LoVo (cell line): ENCODE data around the gene ME3.

ENCODE experiments used
- DNase-seq: peaks from one replicate; pipeline ENCODE4 v3.0.0-alpha.2; 2016; ENCODE audit warnings: low spot score

The ME3 gene

DNA sequence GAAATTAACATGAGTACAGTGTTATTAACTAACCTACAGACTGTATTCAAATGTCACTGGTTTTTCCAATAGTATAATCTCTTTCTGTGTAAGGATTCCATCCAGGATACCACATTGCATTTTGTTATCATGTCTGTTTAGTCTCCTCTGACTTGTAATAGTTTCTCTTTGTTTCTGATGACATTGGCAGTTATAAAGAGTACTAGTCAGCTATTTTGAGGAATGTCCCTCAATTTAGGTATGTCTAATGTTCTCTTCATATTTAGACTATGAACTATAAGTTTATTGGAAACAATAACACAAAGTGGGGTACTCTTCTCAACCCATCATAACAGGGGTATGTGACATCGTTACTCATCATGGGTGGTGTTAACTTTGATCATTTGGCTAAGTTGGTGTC lies 20.3 kb upstream of the ME3 start:
- DNase-seq, result no peak

DNA sequence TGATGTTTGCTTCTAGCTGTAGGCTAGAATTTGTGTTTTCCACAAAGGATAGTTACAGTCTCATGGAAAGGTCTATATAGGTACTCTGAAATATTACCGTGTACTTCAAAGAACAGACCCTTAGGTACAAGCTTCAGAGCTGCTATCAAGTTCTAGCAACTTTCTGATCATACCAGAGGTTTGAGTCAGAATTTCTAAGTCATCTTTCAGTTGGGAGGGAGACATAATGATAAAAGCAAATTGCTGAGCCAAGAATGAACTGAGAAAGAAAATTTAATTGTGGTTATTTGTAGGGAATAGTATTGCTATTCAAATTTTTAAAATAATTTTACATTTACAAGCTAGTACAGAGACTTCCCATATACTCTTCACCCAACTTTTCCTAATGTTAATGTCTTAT lies 19.9 kb upstream of the ME3 start:
- DNase-seq, result no peak

DNA sequence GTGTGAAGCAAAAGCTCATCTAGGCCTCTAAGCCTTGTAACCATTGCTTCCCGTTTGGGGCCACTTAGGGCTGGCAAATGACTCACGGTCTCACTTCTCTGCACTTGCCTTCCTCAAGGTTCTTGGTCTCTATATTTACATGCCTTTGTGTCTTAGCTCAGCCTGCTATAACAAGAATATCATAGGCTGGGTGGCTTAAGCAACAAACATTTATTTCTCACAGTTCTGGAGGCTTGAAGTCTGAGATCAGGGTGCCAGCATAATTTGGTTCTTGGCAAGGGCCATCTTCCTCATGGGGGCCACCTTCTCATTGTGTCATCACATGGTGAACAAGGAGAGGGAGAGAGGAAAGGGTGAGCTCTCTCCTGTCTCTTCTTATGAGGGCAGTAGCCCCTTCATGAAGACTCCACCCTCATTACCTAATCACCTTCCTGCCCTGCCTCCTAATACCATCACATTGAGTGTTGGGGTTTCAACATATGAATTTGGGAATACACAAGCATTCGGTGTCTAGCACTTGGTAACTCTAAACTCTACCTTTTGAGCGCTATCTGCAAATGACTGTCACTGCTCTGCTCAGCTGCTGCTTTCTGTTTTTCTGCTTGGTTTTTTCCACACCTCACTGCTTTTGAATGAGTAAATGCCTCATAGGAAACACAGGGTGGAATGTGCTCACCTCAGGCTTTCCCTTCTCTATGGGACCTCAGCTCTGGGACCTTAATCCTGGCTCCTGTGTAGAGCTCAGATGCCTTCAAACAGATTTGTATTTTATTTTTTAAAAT lies 16.2 kb upstream of the ME3 start:
- DNase-seq, result no peak

DNA sequence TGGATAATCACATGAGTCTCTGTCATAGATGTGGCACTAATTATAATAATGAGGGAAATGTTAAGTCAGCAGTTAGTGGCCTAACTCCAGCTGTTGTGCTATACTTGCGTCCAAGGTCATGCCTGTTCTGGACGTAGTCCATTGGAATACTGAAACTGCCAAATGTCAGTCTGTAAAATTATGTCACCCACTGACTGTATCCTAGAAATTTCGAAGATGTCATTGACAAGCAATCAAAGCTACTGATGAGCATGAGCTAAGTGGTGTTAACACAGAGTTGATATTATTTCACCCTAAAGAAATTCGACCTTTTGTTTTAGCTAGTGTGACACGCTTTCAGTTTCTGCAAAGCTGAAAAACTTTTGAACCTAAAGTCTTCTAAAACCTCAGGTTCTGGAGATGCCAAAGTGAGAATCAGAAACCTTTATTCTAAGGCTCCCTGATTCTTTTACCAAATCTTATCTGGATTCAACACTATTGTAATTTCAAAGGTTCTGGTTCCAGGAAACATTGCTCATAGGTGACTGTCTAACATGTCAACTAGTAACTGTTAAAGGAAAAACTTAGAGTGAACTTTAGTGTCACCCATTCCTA lies 14.9 kb upstream of the ME3 start:
- DNase-seq, result no peak

DNA sequence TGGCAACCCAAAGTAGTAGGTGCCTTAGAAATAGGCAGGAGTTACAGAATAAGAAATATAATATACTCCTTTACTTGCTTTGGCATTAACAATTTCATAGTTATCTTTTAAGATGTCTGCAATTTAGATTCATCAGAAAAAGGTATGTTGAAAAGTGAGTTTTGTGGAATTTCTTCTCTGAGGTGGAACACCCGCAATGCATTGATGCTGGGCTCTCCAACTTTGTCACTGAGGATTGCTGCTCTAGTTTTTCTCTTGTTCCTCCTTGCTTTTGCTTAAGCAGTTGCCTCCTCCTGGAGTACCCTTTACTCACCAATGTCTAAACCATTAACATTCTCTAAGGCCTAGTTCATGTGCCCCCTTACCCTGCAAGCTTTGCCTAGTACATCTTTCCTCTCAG lies 14.1 kb upstream of the ME3 start:
- DNase-seq, result no peak

DNA sequence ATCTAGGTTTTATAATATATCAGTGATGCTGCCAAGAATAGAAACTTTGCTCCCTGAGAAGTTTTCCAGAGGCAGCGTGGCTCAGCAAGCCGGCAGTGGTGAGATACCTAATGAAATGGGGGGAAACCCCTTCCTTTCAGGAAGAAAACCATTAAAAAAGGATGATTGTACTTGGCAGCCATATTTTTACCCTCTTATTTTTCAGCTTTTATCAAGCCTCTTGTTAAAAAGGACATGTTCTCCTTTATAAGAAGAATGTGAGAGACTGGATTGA lies 9.0 kb upstream of the ME3 start:
- DNase-seq, result no peak

DNA sequence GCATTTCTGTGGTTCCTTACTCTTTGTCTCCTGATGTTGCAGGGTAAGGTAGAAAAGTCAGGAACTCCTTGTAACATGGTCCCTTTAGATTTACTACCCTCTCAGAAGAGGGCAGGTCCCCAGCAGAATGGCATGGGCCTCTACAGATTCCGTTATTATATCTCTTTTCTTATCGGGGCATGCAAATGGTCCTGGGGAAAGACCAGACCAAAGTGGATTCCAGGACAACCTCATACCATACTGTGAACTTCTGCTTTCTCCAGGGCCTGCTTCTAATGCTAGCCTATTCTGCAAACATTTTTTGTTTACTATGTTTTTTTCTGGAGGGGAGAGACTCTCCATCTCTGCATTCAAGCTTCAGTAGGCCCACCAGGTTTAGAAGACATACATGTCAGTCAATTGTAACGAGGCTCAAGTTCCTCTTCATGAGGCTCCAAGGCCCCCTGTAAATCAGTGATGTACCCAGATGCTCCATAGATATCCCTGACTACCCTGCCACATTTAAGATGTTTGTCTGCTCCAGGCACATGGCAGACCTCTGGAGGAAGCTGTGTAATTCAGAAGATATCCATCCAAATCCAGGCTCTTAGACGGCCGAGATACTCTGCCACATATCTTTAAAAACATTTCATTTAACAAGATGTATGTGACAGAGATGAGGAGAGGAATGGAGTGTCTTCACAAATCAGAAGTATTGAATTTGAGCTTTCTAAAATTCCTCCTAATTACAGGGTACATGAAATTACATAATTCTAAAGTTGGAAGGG lies 8.5 kb upstream of the ME3 start:
- DNase-seq, result no peak

DNA sequence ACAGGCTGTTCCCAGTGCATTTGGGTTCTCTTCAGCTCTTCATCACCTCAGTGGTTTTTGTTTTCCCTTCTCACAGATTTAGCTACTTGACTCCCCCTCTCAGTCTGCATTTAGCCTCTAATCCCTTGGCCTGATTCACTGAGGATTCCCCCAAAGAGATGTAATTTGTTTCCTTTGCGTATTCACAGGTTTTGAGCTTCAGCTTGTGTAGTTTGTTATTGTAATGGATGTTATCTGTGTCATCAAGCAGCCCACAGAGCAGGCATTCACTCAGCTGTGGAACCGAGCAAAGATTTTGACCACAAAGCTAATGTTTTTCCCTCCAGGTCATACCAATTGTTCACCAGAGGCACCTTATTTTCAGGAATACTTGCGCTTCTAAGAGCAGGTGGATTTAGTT lies 6.4 kb upstream of the ME3 start:
- DNase-seq, result no peak

DNA sequence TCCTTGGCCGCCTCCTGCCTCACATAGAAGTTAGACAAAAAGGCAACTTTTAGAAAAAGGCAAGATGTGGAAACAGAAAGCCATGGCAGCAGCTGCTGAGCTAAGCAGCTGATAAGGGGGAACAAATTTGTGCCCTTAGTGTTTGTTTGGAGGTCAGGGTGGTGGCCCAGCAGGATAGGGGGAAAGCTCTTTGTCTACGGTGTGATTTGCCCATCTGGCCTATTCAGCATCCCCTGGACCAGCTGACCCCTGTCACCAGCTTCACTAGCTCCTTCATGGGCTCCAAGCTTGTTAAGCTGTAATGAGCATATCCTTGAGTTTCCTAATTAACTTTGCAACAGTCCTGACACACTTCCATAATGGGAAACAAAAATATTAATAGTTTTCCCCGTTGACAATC lies 5.9 kb upstream of the ME3 start:
- no peak for DNase-seq

DNA sequence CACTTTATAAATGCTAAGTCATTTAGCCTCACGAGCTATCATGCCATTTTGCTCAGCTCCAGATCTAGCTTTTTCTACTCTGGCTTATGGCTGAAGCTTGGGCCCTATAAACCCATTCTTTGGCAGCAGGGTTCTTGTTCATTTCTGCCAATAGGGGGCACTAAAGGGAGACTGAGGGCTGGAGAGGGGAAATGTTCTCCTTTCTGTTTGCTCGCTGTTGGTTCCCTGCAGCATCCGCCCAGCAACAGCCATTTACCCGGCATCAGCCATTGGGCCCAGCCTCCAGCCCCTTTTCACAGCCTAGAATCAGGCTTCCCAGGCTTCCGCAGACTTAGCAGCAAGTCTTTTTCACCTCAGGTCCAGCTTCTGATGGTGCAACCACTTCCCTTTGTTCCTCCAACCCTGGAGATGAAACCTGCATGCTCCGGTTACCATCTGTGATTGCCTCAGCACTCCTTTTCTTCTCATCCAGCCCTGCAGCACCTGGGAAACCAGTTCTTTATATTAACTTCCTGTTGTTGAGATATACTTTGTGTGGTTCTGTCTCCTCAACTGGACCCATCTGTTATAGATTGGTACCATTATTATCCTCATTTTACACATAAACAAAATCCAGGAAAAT lies 4.2 kb upstream of the ME3 start:
- DNase-seq, result no peak

DNA sequence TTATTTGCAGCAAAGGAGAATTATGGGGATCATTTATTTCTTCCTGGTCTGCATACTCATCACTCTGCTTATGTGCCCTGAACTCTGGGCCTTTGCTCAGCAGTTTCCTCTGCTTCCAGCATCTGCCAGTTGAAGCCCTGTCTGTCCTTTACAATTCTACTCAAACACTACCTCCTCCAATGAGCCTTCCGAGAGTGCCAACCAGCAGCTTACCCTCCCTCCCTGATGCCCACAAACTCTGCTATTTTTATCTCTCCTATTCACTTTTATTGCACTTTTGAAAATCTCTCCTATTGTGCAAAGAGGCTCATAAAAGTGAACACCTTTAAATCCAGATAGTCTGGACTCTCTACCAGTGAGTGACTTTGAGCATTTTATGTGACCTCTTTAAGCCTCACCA lies 3.6 kb upstream of the ME3 start:
- DNase-seq, result no peak

DNA sequence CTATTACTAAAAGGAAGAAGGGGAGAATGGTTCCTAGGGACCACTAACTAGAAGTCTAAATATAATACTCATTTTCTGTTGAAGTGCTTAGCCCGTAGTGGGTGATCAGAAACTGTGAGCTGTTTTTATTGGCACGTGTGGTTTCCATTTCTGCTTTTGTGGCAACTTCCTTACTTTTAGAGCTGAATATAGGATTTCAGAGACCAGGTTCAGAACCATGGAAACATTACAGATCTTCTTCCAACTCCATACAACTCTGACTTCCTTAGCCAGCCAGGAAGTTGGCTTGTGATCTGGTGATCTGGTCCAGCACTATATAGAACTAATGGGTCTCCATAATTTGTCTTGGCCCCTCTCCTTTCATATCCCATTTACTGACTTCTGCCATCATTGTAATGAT lies 2.6 kb upstream of the ME3 start:
- no peak for DNase-seq

DNA sequence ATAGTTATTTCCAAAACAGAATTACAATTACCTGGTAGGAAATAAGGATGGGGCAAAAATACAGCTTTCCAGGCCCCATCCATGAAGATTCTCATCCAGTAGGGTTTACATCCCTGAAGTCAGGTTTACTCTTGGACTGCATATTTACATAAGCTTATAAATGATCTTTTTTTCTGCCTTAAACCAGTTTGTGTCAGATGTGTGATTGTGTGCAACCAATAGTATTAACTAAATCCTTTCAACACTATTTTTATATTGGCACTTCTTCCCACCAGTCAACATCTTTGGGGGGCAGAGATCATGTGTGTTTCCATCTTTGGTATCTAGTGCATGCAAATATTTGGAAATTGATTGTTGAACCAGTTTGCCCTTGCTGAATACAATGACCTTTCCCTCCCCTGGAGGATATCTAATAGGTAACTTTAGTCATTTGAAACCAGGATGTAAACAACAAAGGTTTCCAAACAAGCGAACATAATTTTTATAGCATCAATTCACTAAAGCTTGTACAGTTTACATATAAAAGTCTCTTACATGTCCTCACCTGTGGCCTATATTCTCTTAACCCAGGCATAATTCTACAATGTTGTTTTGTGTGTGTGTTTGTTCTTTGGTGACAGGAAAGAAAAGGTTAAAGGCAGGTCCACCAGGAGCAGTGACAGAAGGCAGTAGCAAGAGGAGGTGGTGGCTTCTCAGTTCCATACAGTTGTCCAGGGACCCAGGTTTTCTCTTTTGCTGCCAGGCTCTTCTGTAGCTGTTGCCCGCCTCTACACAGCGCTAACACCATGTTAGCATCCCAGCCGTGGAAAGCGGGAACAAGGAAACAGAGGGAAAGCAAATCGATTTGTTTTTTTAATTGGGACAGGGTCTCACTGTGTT lies 1.7 kb upstream of the ME3 start:
- no peak for DNase-seq

DNA sequence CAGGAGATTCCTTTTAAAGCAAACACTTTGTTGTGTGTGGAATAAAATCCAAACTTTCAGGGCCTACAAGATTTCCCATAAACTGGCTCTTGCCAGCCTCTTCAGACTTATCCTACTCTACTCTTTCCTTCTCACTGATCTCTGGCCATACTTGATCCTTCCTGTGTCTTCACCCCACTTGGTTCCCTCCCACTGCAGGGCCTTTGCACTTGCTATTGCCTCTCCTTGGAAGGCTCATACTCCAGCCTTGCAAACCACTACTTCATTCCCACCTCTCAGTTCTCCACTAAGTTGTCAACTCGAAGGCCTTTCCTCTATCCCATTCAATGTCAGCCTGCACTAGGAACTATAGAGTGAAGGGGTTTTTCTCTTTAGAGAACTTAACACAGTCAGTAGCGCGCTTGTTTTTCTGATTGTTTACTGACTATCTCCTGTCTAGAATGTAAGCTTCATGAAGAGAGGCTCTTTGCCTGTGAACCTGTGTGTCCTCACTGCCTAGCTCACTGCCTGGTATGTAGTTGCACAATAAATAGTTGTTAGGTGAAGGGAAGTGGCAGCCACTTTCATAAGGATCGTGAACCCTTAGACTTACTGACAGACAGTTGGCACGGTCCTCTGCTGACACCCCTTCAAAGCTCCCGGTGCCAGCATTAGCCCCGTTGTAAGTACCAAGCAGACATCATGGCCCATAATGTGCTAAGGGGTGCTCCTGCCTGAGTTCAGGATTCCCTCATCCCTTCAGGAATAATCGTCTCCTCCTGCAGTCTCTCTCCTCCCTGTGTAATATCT lies 833 bp upstream of the ME3 start:
- DNase-seq, result no peak

DNA sequence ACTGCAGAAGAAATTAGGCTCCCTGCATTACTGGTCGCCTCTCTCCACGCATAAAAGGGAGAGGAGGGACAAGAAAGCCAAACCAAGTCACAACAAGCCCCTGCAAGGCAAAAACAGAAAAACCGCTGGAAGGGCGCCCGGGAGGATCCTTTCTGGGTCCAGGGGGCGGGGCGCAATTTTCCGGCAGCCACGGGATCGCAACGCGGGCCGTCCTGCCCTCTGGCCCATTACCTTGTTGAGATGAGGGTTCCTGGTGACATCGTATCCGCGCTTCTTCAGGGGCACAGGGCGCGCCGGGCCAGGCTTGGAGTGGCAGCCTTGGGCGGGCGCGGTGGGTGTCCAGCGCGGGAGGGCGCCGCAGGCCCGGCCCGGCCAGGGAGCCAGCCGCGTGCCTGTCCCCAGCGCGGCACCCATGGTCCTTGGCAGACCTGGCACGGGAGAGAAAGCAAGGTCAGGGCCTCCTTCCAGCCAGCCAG lies 847 bp downstream of the ME3 start:
- DNase-seq, result peak; percentile 48

DNA sequence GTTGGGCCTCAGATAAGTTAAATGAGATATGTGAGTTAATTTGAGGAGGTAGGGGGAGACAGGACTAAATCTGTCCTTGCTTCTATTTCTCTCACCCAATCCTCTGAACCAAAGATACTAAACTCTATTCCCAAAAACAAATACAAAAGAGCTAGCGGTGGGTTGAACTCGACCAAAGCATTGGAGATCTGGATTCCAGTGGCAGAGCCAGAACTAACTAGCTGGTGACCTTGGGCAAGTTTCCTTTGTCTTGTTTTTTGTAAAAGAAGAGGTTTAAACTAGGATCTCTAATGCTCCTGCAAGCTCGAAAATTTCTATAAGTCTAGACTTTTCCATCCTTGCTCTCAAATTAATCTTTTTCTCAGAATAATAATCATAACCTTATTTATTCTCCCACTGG lies 1.5 kb downstream of the ME3 start:
- DNase-seq, result no peak

DNA sequence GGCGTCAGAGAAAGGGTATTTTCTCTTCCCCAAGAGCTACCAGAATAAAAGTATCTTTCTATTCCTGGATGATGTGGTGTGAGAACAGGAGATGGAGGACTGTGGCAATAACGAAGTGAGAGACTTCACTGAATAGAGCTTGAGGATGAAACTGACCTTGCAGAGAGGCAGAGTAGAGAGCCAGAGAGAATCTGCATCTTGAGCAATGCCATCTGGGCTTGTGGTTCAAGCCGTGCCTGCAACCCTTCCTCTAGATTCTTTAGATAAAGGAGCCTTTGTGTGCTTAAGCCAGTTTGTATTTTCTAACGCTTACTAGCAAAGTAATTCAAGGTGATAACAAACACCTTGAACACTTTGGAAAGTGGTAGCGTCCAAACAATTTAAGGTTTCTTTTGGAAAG lies 2.2 kb downstream of the ME3 start:
- DNase-seq, result no peak

DNA sequence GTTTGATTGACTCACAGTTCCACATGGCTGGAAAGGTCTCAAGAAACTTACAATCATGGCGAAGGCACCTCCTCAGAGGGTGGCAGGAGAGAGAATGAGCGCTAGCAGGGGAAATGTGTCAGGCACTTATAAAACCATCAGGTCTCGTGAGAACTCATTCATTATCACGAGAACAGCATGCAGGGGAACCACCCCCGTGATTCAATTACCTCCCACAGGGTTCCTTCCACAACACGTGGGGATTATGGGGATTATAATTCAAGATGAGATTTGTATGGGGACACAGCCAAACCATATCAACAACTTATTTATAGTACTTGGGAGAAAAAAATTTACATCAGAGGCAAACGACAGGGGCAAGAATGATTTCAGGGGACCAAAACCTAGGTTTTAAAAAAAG lies 3.0 kb downstream of the ME3 start:
- DNase-seq, result no peak

DNA sequence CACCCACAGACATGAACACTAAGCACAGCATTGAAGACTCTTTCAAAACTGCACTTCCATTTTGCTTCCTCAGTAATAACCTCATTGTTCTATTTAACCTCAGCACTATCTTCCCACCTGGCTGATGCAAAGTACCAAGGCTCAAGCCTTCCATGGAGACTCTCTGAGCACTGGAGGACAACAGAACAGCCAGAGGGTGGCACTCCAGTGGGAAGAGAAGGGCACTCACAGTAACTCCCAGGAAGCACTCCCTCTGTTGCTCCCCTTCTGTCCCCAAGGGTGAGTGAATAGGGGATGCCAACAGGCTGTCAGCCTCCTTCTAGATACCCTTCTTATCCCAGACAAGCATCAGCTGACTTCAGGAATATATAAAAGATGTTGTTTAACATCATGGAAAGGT lies 3.5 kb downstream of the ME3 start:
- no peak for DNase-seq

DNA sequence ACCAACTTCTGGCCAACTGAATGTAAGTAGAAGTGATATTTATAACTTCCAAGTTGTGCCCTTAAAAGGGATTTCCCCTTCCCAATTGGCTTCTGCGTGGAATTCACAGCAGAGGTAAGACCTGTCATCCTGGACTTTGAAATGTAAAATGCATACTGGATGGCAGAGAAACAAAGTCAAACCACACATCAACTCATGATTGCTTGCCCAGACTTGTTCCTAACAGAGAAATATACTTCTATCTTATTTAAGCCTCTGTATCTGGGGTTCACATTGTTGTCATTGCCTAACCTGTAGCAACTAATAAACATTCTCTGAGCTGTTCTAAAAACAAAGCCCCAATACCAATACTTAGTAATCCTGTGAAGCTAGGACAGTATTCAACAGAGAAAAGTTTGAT lies 6.2 kb downstream of the ME3 start:
- no peak for DNase-seq

DNA sequence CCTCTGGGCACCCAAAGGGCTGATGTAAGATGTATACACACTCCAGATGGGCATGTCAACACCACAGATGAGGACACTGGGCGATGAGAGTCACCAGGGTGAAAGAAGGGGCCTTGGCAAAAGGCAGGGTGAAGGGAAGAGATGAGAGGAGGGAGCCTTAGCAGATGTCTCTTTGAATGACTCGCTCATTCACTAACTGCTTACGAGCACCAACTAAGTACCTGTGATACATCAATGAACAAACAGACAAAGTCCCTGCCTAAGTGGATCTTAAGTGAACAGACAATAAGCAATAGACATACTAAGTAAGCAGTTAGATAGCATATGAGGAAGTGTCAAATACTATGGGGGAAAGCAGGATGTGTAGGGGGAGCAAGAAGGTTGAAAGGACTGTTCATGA lies 7.5 kb downstream of the ME3 start:
- DNase-seq, result no peak
